Mesodermal cell (in vitro differentiated cells): ENCODE measurements around the gene PPOX.

Source experiments
- H3K27ac ChIP-seq: 2 replicates; pipeline ENCODE4 v1.7.0; 2013; ENCODE audit warnings: mild to moderate bottlenecking, low read depth, low read length, moderate library complexity; ENCODE audit not compliant: severe bottlenecking
- H3K36me3 ChIP-seq: 2 replicates; pipeline ENCODE4 v1.7.1; 2013; ENCODE audit warnings: mild to moderate bottlenecking, low read length, moderate library complexity; ENCODE audit not compliant: control insufficient read depth, insufficient read depth
- H3K4me1 ChIP-seq: one replicate; pipeline ENCODE4 v1.7.1; 2013; ENCODE audit warnings: mild to moderate bottlenecking, low read length; ENCODE audit not compliant: insufficient read depth, control insufficient read depth, poor library complexity, severe bottlenecking
- H3K4me3 ChIP-seq: 2 replicates; pipeline ENCODE4 v1.7.0; 2013; ENCODE audit warnings: low read length, control low read depth, mild to moderate bottlenecking; ENCODE audit not compliant: insufficient read depth, poor library complexity, severe bottlenecking; ENCODE audit errors: extremely low read depth
- H3K9me3 ChIP-seq: 2 replicates; pipeline ENCODE4 v1.7.1; 2013; ENCODE audit warnings: mild to moderate bottlenecking, low read length, moderate library complexity; ENCODE audit not compliant: control insufficient read depth
- WGBS, 2 experiments: methylation state at CpG; one replicate each; pipeline ENCODE4 v1.1.5; 2013; ENCODE audit warnings: missing lambda C conversion rate in 2 of 2; ENCODE audit not compliant: insufficient coverage in 2 of 2; 5-methylcytosine and 5-hydroxymethylcytosine counted together

The PPOX gene

DNA sequence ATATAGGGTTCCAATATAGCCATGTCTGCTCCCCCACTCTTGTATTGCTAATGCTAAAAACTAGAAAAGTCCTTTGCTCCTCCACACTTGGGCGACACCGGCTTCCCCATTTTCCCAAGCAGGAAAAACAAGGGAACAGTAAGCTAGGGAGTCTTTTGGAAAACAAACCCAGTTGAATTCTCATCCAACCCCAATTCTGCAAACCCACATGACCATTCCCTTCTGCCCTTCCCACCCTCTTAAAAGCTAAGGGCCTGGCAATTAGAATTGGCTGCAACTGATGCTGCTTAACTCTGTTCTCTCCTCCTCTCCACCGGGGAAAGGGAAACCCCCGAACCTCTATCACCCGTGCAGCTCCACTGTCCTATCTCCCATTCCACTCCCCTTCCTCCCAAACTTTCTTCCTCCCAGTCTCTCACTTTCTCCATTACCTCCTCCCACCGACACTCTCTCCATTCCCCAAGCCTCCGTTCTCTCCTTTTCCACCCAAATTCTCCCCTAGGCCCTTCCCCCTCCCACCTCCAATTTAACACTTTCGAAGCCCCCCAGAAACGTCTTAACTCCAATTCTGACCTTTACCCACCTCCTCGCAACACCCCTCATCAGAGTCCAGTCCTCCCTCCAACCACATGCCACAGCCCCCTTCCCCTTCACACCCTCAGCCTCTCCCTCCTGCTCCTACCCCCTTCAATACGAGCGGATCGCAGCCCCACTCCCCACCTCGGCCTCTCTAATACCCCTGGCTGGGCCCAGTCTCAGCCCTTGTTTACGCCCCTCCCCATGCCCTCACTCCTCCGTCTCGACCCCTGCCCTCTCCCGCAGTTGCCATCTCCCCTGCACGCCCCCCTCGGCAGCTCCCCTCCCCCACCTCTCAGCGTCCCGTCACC is 34.5 kb upstream of the PPOX start:
- Histone ChIP-seq H3K27ac (peak overlapping the region; percentile 99), H3K9me3 (no peaks in the 10 kb centered on the region), H3K4me1 (no peaks in the 10 kb centered on the region), H3K4me3 (peak overlapping the region; percentile 94), H3K36me3 (peaks cover 47% of the 10 kb centered on the region)
- 1% methylated on average over 12 to 20 of the region's 22 CpGs for WGBS, 2 experiments

- 0% methylated on average over 44 to 49 of the region's 68 CpGs for WGBS, 2 experiments
- peaks cover 38% of the 10 kb centered on the region for H3K36me3 ChIP-seq
- H3K9me3 ChIP-seq, result no peaks in the 10 kb centered on the region
- H3K27ac ChIP-seq, result peak within 1 kb of the TSS; percentile 99
- H3K4me3 ChIP-seq, result peak within 1 kb of the TSS; percentile 94
- peaks cover 3% of the 10 kb centered on the region for H3K4me1 ChIP-seq
Measured at GRCh38 chr1:161132410-161133219, 33.6 kb upstream of the PPOX start, which contains the start of gene DEDD. DEDD (minus strand) TSS chr1:161132667; CDS start chr1:161124462, 8,205 bp downstream.

DNA sequence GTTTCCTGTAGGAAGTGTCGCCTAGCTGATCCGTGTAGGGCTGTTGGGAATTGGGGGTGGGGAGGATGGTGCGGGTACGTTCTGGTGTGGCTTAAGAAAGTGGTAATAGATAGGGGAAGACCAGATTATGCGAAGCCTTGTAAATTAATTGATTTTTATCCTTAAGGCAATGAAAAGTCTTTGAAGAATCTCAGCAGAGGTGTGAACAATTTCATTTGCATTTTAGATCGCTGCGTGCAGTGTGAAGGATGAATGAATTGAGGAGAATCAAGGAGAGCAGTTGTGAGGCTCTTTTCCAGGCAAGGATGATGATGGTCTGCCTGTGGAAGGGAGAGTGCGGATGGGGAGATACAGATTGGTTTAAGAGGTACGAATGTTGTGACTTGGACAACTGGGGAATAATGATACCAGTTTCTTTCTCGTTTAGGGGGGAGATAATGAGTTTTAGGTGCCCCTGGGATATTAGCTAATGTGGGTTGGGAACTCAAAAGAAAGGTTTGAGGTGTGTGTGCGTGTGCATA is 32.9 kb upstream of the PPOX start:
- H3K4me1 ChIP-seq, result peaks cover 9% of the 10 kb centered on the region
- H3K27ac ChIP-seq, result peak overlapping the region; percentile 99
- H3K4me3 ChIP-seq, result peak overlapping the region; percentile 94
- 1% methylated on average over 9 to 11 of the region's 11 CpGs for WGBS, 2 experiments
- H3K9me3 ChIP-seq, result no peaks in the 10 kb centered on the region
- H3K36me3 ChIP-seq, result peaks cover 32% of the 10 kb centered on the region

GRCh38 chr1:161137881-161138280 is 28.3 kb upstream of the PPOX start:
- H3K4me1 ChIP-seq, result peaks cover 12% of the 10 kb centered on the region
- no peak overlapping the region for H3K4me3 ChIP-seq
- no peaks in the 10 kb centered on the region for H3K9me3 ChIP-seq
- 89 to 91% methylated on average over 1 to 3 of the region's 3 CpGs for WGBS, 2 experiments
- peaks cover 9% of the 10 kb centered on the region for H3K36me3 ChIP-seq
- no peak overlapping the region for H3K27ac ChIP-seq

DNA sequence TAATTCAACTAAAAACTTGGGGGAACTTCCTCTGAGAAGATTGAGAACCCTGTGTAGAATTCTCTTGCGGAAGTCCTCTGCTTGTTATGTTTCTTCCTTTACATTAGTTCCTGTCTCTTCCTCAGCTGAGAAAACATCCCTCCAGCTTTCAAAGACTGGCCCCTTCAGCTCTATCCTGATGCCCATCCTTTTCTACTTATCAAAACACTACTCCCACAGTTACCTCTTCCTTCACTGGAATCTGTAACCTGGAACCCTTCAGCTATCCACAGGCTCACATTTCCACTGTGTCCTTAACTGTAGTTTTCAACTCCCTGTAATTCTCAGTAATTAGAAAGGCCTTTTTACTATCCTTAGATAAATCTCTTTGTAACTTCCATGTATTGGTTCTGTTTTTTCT is 27.8 kb upstream of the PPOX start:
- Histone ChIP-seq H3K4me3 (no peak overlapping the region), H3K27ac (no peak overlapping the region), H3K4me1 (peaks cover 12% of the 10 kb centered on the region), H3K9me3 (no peaks in the 10 kb centered on the region), H3K36me3 (peaks cover 9% of the 10 kb centered on the region)
- 88 to 100% methylated on average over 1 of the region's 1 CpG for WGBS, 2 experiments

GRCh38 chr1:161139766-161140165 is 26.5 kb upstream of the PPOX start:
- Histone ChIP-seq H3K9me3 (no peaks in the 10 kb centered on the region), H3K4me3 (no peak overlapping the region), H3K4me1 (peaks cover 12% of the 10 kb centered on the region), H3K27ac (no peak overlapping the region), H3K36me3 (peaks cover 9% of the 10 kb centered on the region)
- no CpG with 5 or more reads among the region's 1 CpG for WGBS, 2 experiments

GRCh38 chr1:161140755-161141400 is 25.3 kb upstream of the PPOX start:
- Histone ChIP-seq H3K9me3 (no peaks in the 10 kb centered on the region), H3K36me3 (peaks cover 3% of the 10 kb centered on the region), H3K4me3 (no peak overlapping the region), H3K4me1 (peaks cover 12% of the 10 kb centered on the region), H3K27ac (no peak overlapping the region)
- 95 to 96% methylated on average over 25 to 28 of the region's 29 CpGs for WGBS, 2 experiments

GRCh38 chr1:161145832-161146231 is 20.4 kb upstream of the PPOX start:
- no peaks in the 10 kb centered on the region for H3K9me3 ChIP-seq
- no peak overlapping the region for H3K27ac ChIP-seq
- WGBS, 2 experiments, result 71 to 78% methylated on average over 1 of the region's 3 CpGs
- no peaks in the 10 kb centered on the region for H3K36me3 ChIP-seq
- no peak overlapping the region for H3K4me3 ChIP-seq
- H3K4me1 ChIP-seq, result no peaks in the 10 kb centered on the region

GRCh38 chr1:161153176-161153575 is 13.1 kb upstream of the PPOX start:
- Histone ChIP-seq H3K36me3 (peaks cover 18% of the 10 kb centered on the region), H3K9me3 (no peaks in the 10 kb centered on the region), H3K27ac (peak overlapping the region; percentile 36), H3K4me3 (peak overlapping the region; percentile 73), H3K4me1 (no peaks in the 10 kb centered on the region)
- WGBS, 2 experiments, result 100% methylated on average over 2 of the region's 9 CpGs

DNA sequence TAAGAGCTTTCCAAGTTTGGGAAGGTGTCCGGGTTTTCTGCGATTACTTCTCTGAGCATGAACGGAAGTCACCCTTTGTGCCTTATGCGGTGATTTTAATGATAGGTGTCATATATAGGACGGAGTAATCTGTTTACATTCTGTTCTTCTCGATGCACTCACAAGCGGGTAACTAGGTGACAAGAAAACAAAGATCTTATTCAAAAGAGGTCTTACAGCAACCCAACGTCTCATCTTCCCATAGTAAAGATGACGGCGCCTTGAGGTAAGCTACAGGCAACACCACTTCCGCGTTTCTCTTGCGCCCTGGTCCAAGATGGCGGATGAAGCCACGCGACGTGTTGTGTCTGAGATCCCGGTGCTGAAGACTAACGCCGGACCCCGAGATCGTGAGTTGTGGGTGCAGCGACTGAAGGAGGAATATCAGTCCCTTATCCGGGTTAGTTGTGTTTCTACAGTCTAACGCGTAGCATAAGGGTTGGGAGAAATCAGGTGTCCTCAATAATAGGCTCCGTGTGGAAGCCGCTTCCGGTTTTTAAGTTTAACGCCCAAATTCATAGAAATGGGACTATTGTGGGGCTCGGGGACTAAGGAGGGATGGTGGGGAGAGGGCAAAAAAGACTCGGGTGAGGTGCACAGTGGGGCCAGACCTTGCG is 12.4 kb upstream of the PPOX start, which contains the start of gene UFC1:
UFC1 (plus strand) TSS at position 297 of the 656 bp plus-strand sequence; CDS start at position 317, 20 bp downstream.
- H3K27ac ChIP-seq, result peak within 1 kb of the TSS; percentile 95
- H3K4me3 ChIP-seq, result peak within 1 kb of the TSS; percentile 73
- H3K36me3 ChIP-seq, result peaks cover 24% of the 10 kb centered on the region
- H3K4me1 ChIP-seq, result no peaks in the 10 kb centered on the region
- no peaks in the 10 kb centered on the region for H3K9me3 ChIP-seq
- 1% methylated on average over 26 to 30 of the region's 33 CpGs for WGBS, 2 experiments
